ENCODE data around the gene SPG11. TPM values are rescaled to one million over a fixed set of nuclear protein-coding genes. Genes with fewer than 3 reads are reported as not detected.
"Not testable (repeated sequence)": the region's sequence is repeated elsewhere in the genome, so short reads cannot be mapped to it uniquely, and the experiment has no call there.

The SPG11 gene
- total and polyA plus RNA-seq, 2 experiments from 2014 or later, result 23.3 to 42.2 TPM

GRCh38 chr15:44565387-44566154, 97.9 kb downstream of the SPG11 start (continued):
- TF ChIP-seq, protein P1, sequence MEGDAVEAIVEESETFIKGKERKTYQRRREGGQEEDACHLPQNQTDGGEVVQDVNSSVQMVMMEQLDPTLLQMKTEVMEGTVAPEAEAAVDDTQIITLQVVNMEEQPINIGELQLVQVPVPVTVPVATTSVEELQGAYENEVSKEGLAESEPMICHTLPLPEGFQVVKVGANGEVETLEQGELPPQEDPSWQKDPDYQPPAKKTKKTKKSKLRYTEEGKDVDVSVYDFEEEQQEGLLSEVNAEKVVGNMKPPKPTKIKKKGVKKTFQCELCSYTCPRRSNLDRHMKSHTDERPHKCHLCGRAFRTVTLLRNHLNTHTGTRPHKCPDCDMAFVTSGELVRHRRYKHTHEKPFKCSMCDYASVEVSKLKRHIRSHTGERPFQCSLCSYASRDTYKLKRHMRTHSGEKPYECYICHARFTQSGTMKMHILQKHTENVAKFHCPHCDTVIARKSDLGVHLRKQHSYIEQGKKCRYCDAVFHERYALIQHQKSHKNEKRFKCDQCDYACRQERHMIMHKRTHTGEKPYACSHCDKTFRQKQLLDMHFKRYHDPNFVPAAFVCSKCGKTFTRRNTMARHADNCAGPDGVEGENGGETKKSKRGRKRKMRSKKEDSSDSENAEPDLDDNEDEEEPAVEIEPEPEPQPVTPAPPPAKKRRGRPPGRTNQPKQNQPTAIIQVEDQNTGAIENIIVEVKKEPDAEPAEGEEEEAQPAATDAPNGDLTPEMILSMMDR (conservative IDR thresholded peaks at IDR 0.05; ENCODE audit: low read depth in 2 of 2), result no peak
- TF ChIP-seq NANOG (IDR thresholded peaks at IDR 0.05; ENCODE audit: borderline replicate concordance), result no peak
- TF ChIP-seq EZH2phosphoT487 (IDR thresholded peaks at IDR 0.05; ENCODE audit: unreplicated experiment), result no peak
- no peak for TF ChIP-seq ZNF114 (CRISPR knock-in tag; IDR thresholded peaks at IDR 0.05)
- TF ChIP-seq, protein P2, sequence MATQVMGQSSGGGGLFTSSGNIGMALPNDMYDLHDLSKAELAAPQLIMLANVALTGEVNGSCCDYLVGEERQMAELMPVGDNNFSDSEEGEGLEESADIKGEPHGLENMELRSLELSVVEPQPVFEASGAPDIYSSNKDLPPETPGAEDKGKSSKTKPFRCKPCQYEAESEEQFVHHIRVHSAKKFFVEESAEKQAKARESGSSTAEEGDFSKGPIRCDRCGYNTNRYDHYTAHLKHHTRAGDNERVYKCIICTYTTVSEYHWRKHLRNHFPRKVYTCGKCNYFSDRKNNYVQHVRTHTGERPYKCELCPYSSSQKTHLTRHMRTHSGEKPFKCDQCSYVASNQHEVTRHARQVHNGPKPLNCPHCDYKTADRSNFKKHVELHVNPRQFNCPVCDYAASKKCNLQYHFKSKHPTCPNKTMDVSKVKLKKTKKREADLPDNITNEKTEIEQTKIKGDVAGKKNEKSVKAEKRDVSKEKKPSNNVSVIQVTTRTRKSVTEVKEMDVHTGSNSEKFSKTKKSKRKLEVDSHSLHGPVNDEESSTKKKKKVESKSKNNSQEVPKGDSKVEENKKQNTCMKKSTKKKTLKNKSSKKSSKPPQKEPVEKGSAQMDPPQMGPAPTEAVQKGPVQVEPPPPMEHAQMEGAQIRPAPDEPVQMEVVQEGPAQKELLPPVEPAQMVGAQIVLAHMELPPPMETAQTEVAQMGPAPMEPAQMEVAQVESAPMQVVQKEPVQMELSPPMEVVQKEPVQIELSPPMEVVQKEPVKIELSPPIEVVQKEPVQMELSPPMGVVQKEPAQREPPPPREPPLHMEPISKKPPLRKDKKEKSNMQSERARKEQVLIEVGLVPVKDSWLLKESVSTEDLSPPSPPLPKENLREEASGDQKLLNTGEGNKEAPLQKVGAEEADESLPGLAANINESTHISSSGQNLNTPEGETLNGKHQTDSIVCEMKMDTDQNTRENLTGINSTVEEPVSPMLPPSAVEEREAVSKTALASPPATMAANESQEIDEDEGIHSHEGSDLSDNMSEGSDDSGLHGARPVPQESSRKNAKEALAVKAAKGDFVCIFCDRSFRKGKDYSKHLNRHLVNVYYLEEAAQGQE (IDR thresholded peaks at IDR 0.05; ENCODE audit: unreplicated experiment), result no peak
- TF ChIP-seq CREB1 (CRISPR knock-in tag; IDR thresholded peaks at IDR 0.05; ENCODE audit: low read depth), result no peak

GRCh38 chr15:44560926-44561325, 102.5 kb downstream of the SPG11 start:
- H3K27me3 ChIP-seq (ENCODE audit: insufficient read depth); H3K27ac ChIP-seq (ENCODE audit: low read depth); H4K20me1 ChIP-seq (replicated peaks; ENCODE audit: insufficient read depth); H3K4me2 ChIP-seq; H2AFZ ChIP-seq; H3K4me1 ChIP-seq (ENCODE audit: insufficient read depth); H3K4me3 ChIP-seq; H3K27ac Mint-ChIP-seq; H3K4me3 Mint-ChIP-seq; H3K4me1 Mint-ChIP-seq; H3K27me3 Mint-ChIP-seq (ENCODE audit: insufficient read depth, low read depth, poor library complexity); H3K79me2 ChIP-seq (replicated peaks; ENCODE audit: insufficient read depth); ATAC-seq; DNase-seq (ENCODE audit: low spot score); H3K9me2 ChIP-seq (ENCODE audit: insufficient read depth); H3F3A ChIP-seq (replicated peaks; ENCODE audit: low read depth): not testable (repeated sequence)
- Mint-ChIP-seq H3K9me3 (peaks cover 26% of the 10 kb centered on the region), H3K36me3 (ENCODE audit: low read depth) (peaks cover 91% of the 10 kb centered on the region)
- peaks cover 71% of the 10 kb centered on the region for H3K36me3 ChIP-seq (ENCODE audit: insufficient read depth)

All from GM23338 (cell line).